Hematopoietic multipotent progenitor cell treated with erythropoietin and hydrocortisone succinate and interleukin-3 and kit ligand, for 4 days (in vitro differentiated cells): ENCODE measurements around the gene SNX30.

Source experiments
- DNase-seq: peaks from one replicate; pipeline ENCODE4 v3.0.0-alpha.2; 2015

Gene SNX30

GRCh38 chr9:112861638-112862555 is 111.3 kb downstream of the SNX30 start:
- DNase-seq = peak; percentile 60

- DNase-seq = peak; percentile 75
Measured at GRCh38 chr9:112863214-112863613, 112.7 kb downstream of the SNX30 start.

DNA sequence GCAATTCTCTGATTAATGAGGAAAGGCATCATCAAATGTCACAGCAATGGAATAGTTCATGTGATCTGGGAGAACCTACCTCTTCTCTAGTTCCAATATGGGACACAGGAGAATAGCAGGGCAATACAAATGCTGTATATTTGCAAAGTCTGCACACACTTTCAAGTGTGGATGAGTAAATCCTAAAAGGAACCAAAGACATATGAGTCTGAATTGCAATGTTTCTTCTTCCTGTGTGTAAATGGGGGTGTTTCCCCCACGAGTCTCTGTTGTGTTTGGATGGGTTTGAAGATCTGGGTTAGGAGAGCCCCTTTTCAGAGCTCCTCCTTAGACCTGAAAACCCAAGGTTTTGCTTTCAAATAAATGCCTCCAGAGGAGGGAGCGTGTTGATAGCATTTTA is 113.2 kb downstream of the SNX30 start:
- DNase-seq = no peak

- no peak for DNase-seq
Measured at GRCh38 chr9:112864403-112864802, 113.8 kb downstream of the SNX30 start.

DNA sequence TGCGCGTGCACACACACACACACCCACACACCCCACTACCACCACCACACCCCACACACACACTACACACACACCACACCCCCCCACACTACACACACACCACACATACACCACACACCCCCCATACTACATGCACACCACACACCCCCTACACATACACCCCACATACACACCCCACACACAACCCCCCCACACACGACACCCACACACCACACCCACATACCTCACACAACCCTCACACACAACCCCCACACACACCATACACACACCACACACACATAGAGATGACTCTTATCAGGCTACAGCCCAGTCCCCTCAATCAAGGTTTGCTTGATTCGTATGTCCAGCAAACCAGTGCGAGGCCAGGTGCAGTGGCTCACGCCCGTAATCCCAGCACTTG is 114.4 kb downstream of the SNX30 start:
- no peak for DNase-seq

GRCh38 chr9:112866662-112867274 is 116.2 kb downstream of the SNX30 start:
- no peak for DNase-seq

- DNase-seq = peak; percentile 63
Measured at GRCh38 chr9:112867275-112867991, 116.9 kb downstream of the SNX30 start.

DNA sequence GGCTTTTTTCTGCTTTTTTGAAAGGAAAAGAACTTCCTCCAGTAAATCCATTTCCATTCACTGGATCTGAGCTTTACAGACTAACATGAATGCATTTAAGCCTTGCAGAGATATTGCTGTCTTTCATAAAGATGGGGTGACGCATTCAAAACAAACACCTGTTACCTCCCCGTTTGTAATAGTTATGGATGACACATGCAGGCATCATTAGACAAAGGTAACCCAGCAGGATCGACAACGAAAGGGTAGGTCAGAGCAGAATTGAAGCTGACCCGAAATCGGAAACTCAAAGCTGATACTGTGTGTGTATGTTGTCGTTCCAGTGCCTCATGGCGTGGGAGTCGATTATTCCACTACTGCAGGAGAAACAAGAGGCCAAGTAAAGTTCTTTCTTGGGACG is 117.9 kb downstream of the SNX30 start:
- DNase-seq = no peak

DNA sequence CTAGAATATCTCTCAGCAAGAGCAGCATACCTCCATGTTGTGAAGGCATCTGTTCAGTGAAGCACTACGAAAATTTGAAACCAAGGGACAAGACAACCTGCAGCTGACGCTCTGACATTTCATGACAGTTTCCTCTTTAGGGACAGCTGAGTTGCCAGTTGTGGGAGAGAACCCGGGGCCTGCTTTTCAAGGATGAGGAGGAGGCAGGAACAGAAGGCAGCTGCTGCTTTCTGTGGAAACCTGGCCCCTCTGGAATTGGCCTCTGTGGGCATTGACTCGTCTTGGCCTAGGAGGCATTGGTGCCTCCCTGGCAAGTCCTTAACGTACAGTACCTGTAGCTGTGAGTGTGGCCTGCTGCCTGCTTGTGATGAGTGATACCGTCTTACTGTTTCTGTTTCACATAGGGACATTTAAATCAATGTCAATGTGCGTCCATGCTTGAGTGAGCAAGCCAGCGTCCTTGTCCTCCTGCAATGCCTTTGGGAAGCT is 118.5 kb downstream of the SNX30 start:
- DNase-seq = no peak

DNA sequence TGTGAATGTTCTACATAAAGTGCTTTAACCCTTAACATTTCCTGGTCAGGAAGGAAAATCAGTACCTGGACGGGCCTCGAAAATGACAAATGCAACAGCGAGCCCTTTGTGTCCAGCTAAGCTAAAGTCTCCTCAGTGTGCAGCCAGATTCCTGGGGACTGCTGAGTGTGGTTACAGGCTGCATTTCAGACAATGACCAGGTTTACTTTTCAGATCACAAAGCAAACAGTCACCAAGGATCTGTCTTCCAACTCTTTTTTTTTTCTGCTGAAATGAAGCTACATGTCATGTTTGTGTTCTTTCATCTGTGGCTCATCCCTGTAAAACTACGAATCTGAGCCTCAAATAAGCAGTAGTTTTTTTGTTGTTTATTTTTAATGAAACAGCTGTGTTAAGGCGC is 119.4 kb downstream of the SNX30 start:
- no peak for DNase-seq

- DNase-seq = no peak
Measured at GRCh38 chr9:112870556-112870955, 120.0 kb downstream of the SNX30 start.

- DNase-seq = no peak
Measured at GRCh38 chr9:112872019-112872418, 121.5 kb downstream of the SNX30 start.

GRCh38 chr9:112873773-112874405 is 123.3 kb downstream of the SNX30 start:
- no peak for DNase-seq

- no peak for DNase-seq
Measured at GRCh38 chr9:112878752-112879151, 128.2 kb downstream of the SNX30 start.

DNA sequence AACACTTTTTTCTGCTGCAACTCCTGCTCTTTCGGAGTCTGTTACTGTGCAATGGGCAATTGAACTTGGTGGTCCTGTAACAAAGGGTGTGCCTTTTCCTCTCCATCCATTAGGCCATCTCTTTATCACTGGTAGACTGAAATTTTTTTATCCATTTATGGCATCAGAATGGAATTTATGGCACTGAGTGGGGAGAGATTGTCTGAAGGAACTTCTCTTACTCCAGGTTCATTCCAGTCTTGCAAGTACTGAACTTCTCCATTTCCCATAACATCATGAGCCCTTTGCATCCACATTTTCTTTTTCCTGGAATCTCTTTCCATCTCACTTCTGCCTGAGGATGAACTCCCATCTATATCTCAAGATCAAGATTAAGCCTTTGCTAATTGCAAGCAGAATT is 130.1 kb downstream of the SNX30 start:
- no peak for DNase-seq

DNA sequence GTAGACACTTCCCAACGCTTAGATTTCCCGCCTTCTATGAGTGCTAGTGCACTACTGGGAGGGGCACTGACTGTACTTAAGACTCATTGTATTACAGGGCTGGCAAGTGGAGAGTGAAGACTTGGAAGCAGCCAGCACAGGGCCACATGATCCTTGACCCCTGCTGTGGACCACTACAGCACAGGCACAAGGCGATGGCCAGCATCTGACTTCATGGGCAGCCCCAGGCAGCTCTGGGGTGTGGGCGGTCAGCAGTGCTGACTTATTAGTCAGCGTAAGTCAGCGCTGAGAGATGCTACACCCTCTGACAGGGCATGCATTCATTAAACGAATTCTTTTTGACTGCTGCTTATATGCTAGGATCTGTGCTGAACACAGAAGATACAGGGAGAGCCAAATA is 130.8 kb downstream of the SNX30 start:
- no peak for DNase-seq

DNA sequence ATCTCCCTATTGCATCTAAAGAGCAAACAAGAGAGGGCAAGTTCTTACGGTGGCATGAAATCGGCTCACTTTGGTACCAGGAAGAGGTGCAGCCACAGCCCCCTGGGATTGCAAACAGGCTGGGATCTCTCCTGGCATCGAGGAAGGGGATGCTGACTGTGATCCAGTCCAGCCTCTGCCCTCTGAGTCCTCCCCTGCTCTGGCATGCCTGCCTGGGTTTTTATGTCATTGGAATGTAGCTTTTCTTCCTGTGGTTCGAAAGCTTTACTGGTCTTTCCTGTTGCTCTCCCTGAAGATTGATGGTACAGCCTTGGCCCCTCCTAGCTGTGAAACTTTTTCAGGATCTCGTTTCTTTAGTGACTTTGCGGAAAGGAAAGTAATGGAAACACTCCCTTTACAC is 133.5 kb downstream of the SNX30 start:
- DNase-seq = no peak

DNA sequence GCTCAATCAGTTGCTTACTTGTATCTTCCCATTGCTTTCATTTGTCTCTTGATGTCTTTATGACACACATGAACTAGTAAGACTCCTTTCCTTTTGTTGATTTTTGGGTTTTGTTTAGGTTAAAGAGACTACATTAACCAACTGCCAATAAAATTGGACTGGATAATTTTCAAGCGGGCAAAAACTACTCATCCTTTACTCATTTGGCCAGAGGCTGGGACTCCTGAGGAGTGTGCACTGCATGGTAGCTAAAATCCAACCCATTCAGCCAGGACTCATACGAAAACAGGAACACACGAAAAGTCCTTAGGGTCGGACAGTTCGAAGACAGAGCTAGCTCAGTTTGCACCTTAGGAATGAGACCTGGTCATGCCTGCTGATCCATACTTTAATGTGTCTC is 134.2 kb downstream of the SNX30 start:
- no peak for DNase-seq

DNA sequence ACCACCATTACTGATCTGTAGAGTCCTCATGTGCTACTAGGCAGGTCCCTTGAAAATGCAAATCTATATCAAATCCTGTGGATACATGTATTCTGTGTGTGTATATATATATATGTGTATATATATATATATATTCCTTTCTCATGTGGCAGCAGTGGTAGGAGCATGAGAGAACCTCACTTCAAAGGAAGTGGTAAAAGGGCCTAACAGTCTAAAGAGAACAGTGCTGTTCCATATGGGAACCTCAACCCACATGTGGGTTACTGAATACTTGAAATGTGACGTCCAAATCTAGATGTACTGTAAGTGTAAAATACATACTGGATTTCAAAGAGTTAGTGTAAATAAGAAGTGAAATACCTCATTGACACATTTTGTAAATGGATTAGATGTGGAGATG is 134.8 kb downstream of the SNX30 start:
- DNase-seq = no peak

GRCh38 chr9:112886351-112886750 is 135.8 kb downstream of the SNX30 start:
- no peak for DNase-seq

GRCh38 chr9:112887381-112887780 is 136.8 kb downstream of the SNX30 start:
- peak; percentile 61 for DNase-seq

GRCh38 chr9:112890106-112891081 is 139.8 kb downstream of the SNX30 start, which contains the start of gene SLC46A2:
Gene SLC46A2, minus strand, starts transcription at chr9:112890876. Its CDS starts 195 bp downstream, at chr9:112890681.
- DNase-seq = no peak
